ENCODE results near the gene SKAP2. TPM values are rescaled to one million over a fixed set of nuclear protein-coding genes. Genes with fewer than 3 reads are reported as not detected.
A peak's percentile ranks its signal among the peaks of the same experiment; 100 is the strongest.

Gene SKAP2
- total and polyA plus RNA-seq, 2 of the 4 experiments (the other 2 are of a cell fraction) = 5.7 to 7.4 TPM

- in situ Hi-C loops (cut with MboI; ENCODE audit: low sequenced_read_pairs) = no loop called here
These were observed 20.7 kb downstream of the SKAP2 start for GRCh38 chr7:26843705-26844104.

More at GRCh38 chr7:26843705-26844104, 20.7 kb downstream of the SKAP2 start:
- Histone ChIP-seq H2BK15ac (ENCODE audit: low read depth, low read length) (no peak overlapping the region), H4K20me1 (ENCODE audit: insufficient read depth, low read length) (no peaks in the 10 kb centered on the region), H3K4me2 (ENCODE audit: low read depth, low read length) (no peak overlapping the region), H4K5ac (ENCODE audit: low read depth, low read length) (no peak overlapping the region), H2BK5ac (ENCODE audit: low read depth, low read length, poor library complexity, severe bottlenecking) (no peak overlapping the region), H3K23ac (ENCODE audit: low read depth, low read length) (no peak overlapping the region), H4K91ac (ENCODE audit: insufficient read depth, low read depth, low read length) (no peak overlapping the region), H4K8ac (ENCODE audit: low read depth in 2 of 2, low read length in 2 of 2) (no peak overlapping the region), H3K27ac (ENCODE audit: insufficient read depth, low read length) (no peak overlapping the region), H2AK5ac (ENCODE audit: low read depth, low read length) (no peak overlapping the region), H3K9ac (ENCODE audit: low read depth, low read length) (no peak overlapping the region), H3K14ac (replicated peaks; ENCODE audit: low read depth, low read length) (no peak overlapping the region), H2BK20ac (ENCODE audit: low read depth, low read length) (no peak overlapping the region), H3K56ac (ENCODE audit: extremely low read depth, insufficient read depth, low read length) (no peak overlapping the region), H2AFZ (replicated peaks; ENCODE audit: low read length, poor library complexity) (no peak overlapping the region), H3K18ac (ENCODE audit: low read depth, low read length) (no peak overlapping the region), H3K79me1 (ENCODE audit: low read depth in 1 of 2, low read length in 2 of 2) (no peaks in the 10 kb centered on the region), H3K4ac (ENCODE audit: low read depth, low read length) (no peak overlapping the region), H2BK120ac (ENCODE audit: low read depth, low read length) (no peak overlapping the region), H3K4me1 (ENCODE audit: control insufficient read depth, insufficient read depth, low read length) (no peaks in the 10 kb centered on the region), H3K9me3 (ENCODE audit: control insufficient read depth, insufficient read depth, low read length) (no peaks in the 10 kb centered on the region), H3K36me3 (ENCODE audit: control insufficient read depth, insufficient read depth, low read length) (peaks cover 2% of the 10 kb centered on the region; the same call in 1 of the 2 replicates), H2AK9ac (replicated peaks; ENCODE audit: low read depth, low read length, poor library complexity) (no peak overlapping the region), H3K9me1 (ENCODE audit: insufficient read depth, low read length) (no peaks in the 10 kb centered on the region), H3K27me3 (ENCODE audit: control insufficient read depth, insufficient read depth, low read length) (no peaks in the 10 kb centered on the region), H3K4me3 (ENCODE audit: insufficient read depth, low read depth, low read length) (no peak overlapping the region)
- TF ChIP-seq USF2 (IDR thresholded peaks at IDR 0.05; ENCODE audit: low read depth, low read length) = no peak
- peak; percentile 34; the same call in 1 of the 2 replicates for TF ChIP-seq RAD21 (IDR thresholded peaks at IDR 0.05; ENCODE audit: low read length)
- TF ChIP-seq CEBPB (IDR thresholded peaks at IDR 0.05; ENCODE audit: low read depth, low read length) = no peak
- TF ChIP-seq SMC3 (IDR thresholded peaks at IDR 0.05; ENCODE audit: low read depth, low read length) = peak; percentile 24; the same call in 1 of the 2 replicates
- peak; percentile 25; the same call in 1 of the 2 replicates for TF ChIP-seq CTCF (conservative IDR thresholded peaks at IDR 0.05; ENCODE audit: low read depth, low read length)
- dilution Hi-C loops (cut with HindIII; ENCODE audit: low sequenced_read_pairs, unreplicated experiment) = no loop called here
- ATAC-seq (ENCODE audit: low read depth) (no peak), DNase-seq (peak; percentile 41)
- CTCF ChIA-PET = interaction anchor here (1.3 kb wide), 1 partner anchor 300 kb away, joined by 3 read pairs; the partner anchor contains the start of gene HOXA5
- WGBS, 2 experiments (ENCODE audit: extremely low coverage in 2 of 2, insufficient read length in 1 of 2) = no CpG with 5 or more reads among the region's 4 CpGs
- intact Hi-C loops (cut with micrococcal nuclease) = no loop called here
- POLR2A ChIA-PET (ENCODE audit: unreplicated experiment) = no interaction called here
- no TSS peak for BruUV-seq (replicated peaks)
